ENCODE results near the gene DNAH10.

The DNAH10 gene

GRCh38 chr12:123928897-123929296 is 166.8 kb downstream of the DNAH10 start (continued):
- no peak for TF ChIP-seq PRDM10 (tag by site-specific recombination; IDR thresholded peaks at IDR 0.05)

- ChIA-PET POLR2A (no interaction called here), CTCF (interaction anchor here (0.6 to 1.0 kb wide), 3 partner anchors 11 to 64 kb away, joined by 3 to 4 read pairs (median 3); no protein-coding TSS in a partner anchor)
- no peaks in the 10 kb centered on the region for H3K9me3 ChIP-seq (ENCODE audit: control insufficient read depth, insufficient read depth, low read depth, low read length)
- no peak overlapping the region for H3K27ac ChIP-seq (ENCODE audit: extremely low read depth, low read depth, low read length)
- TF ChIP-seq ZNF664 (tag by site-specific recombination; IDR thresholded peaks at IDR 0.05) (no peak), ZNF473 (tag by site-specific recombination; IDR thresholded peaks at IDR 0.05) (no peak), TCF7L2 (IDR thresholded peaks at IDR 0.05; ENCODE audit: borderline replicate concordance, low read depth, low read length) (no peak), ZNF629 (tag by site-specific recombination; IDR thresholded peaks at IDR 0.05) (no peak), HOXC10 (CRISPR knock-in tag; IDR thresholded peaks at IDR 0.05) (no peak), PRDM4 (tag by site-specific recombination; IDR thresholded peaks at IDR 0.05) (no peak), ZNF521 (tag by site-specific recombination; IDR thresholded peaks at IDR 0.05) (no peak), ZNF501 (tag by site-specific recombination; IDR thresholded peaks at IDR 0.05) (no peak), ZNF529 (tag by site-specific recombination; IDR thresholded peaks at IDR 0.05; ENCODE audit: insufficient replicate concordance) (no peak), ZBTB8A (tag by site-specific recombination; IDR thresholded peaks at IDR 0.05) (no peak), ZBTB7A (tag by site-specific recombination; IDR thresholded peaks at IDR 0.05; ENCODE audit: low read depth) (no peak), SP3 (tag by site-specific recombination; IDR thresholded peaks at IDR 0.05) (no peak), ZNF518A (tag by site-specific recombination; conservative IDR thresholded peaks at IDR 0.05; ENCODE audit: low read depth) (no peak), CTCF (tag by site-specific recombination; IDR thresholded peaks at IDR 0.05) (no peak), ZNF23 (tag by site-specific recombination; IDR thresholded peaks at IDR 0.05; ENCODE audit: borderline replicate concordance) (no peak), ZNF280D (tag by site-specific recombination; IDR thresholded peaks at IDR 0.05) (no peak)
- no peaks in the 10 kb centered on the region for H3K4me1 ChIP-seq (ENCODE audit: control insufficient read depth, insufficient read depth, low read length)
- H3K36me3 ChIP-seq (ENCODE audit: control insufficient read depth in 2 of 2, insufficient read depth in 1 of 2, low read length in 2 of 2) = no peaks in the 10 kb centered on the region
- H3K4me3 ChIP-seq (ENCODE audit: low read depth, low read length) = no peak overlapping the region
Observed at GRCh38 chr12:123929946-123930583, 168.0 kb downstream of the DNAH10 start.
